ENCODE measurements around the gene GTF2IRD1.
"Not testable (repeated sequence)": the region's sequence is repeated elsewhere in the genome, so short reads cannot be mapped to it uniquely, and the experiment has no call there.

GTF2IRD1 gene

GRCh38 chr7:74453322-74454011 lies at the start of gene GTF2IRD1:
TSS of gene GTF2IRD1 (plus strand) at chr7:74453906. CDS start at chr7:74508081, 54,175 bp downstream.
- Mint-ChIP-seq H3K27me3 (ENCODE audit: low read depth) (peaks cover 18% of the 10 kb centered on the region), H3K27ac (peak within 1 kb of the TSS; percentile 79), H3K36me3 (ENCODE audit: low read depth) (no peaks in the 10 kb centered on the region), H3K9me3 (no peaks in the 10 kb centered on the region), H3K4me1 (ENCODE audit: low read depth) (peaks cover 13% of the 10 kb centered on the region), H3K4me3 (peak within 1 kb of the TSS; percentile 70)

- no peak overlapping the region for H3K27ac Mint-ChIP-seq
- H3K4me3 Mint-ChIP-seq, result no peak overlapping the region
- no peaks in the 10 kb centered on the region for H3K9me3 Mint-ChIP-seq
Measured at GRCh38 chr7:74404388-74404700, 49.4 kb upstream of the GTF2IRD1 start.

GRCh38 chr7:74404741-74405140 lies 49.0 kb upstream of the GTF2IRD1 start:
- Mint-ChIP-seq H3K36me3 (ENCODE audit: low read depth) (no peaks in the 10 kb centered on the region), H3K27ac (no peak overlapping the region), H3K4me3 (no peak overlapping the region), H3K27me3 (ENCODE audit: low read depth) (no peaks in the 10 kb centered on the region), H3K9me3 (no peaks in the 10 kb centered on the region), H3K4me1 (ENCODE audit: low read depth) (no peaks in the 10 kb centered on the region)

More at GRCh38 chr7:74404388-74404700, 49.4 kb upstream of the GTF2IRD1 start:
- no peaks in the 10 kb centered on the region for H3K36me3 Mint-ChIP-seq (ENCODE audit: low read depth)
- no peaks in the 10 kb centered on the region for H3K27me3 Mint-ChIP-seq (ENCODE audit: low read depth)
- H3K4me1 Mint-ChIP-seq (ENCODE audit: low read depth), result no peaks in the 10 kb centered on the region

- H3K27ac Mint-ChIP-seq, result no peak overlapping the region
- no peak overlapping the region for H3K4me3 Mint-ChIP-seq
- no peaks in the 10 kb centered on the region for H3K27me3 Mint-ChIP-seq (ENCODE audit: low read depth)
- H3K9me3 Mint-ChIP-seq, result no peaks in the 10 kb centered on the region
- no peaks in the 10 kb centered on the region for H3K4me1 Mint-ChIP-seq (ENCODE audit: low read depth)
- H3K36me3 Mint-ChIP-seq (ENCODE audit: low read depth), result no peaks in the 10 kb centered on the region
Measured at GRCh38 chr7:74405191-74405898, 48.4 kb upstream of the GTF2IRD1 start.

GRCh38 chr7:74405899-74406512 lies 47.7 kb upstream of the GTF2IRD1 start:
- H3K9me3 Mint-ChIP-seq, result no peaks in the 10 kb centered on the region
- H3K27ac Mint-ChIP-seq, result no peak overlapping the region
- H3K27me3 Mint-ChIP-seq (ENCODE audit: low read depth), result no peaks in the 10 kb centered on the region
- no peak overlapping the region for H3K4me3 Mint-ChIP-seq
- no peaks in the 10 kb centered on the region for H3K4me1 Mint-ChIP-seq (ENCODE audit: low read depth)
- no peaks in the 10 kb centered on the region for H3K36me3 Mint-ChIP-seq (ENCODE audit: low read depth)

- Mint-ChIP-seq H3K36me3 (ENCODE audit: low read depth) (no peaks in the 10 kb centered on the region), H3K4me3 (no peak overlapping the region)
Measured at GRCh38 chr7:74407958-74408357, 45.7 kb upstream of the GTF2IRD1 start.

GRCh38 chr7:74409571-74409970 lies 44.1 kb upstream of the GTF2IRD1 start:
- Mint-ChIP-seq H3K36me3 (ENCODE audit: low read depth) (no peaks in the 10 kb centered on the region), H3K4me1 (ENCODE audit: low read depth) (no peaks in the 10 kb centered on the region), H3K27me3 (ENCODE audit: low read depth) (no peaks in the 10 kb centered on the region), H3K9me3 (no peaks in the 10 kb centered on the region), H3K27ac (no peak overlapping the region), H3K4me3 (no peak overlapping the region)

More at GRCh38 chr7:74407958-74408357, 45.7 kb upstream of the GTF2IRD1 start:
- H3K4me1 Mint-ChIP-seq (ENCODE audit: low read depth), result no peaks in the 10 kb centered on the region
- H3K9me3 Mint-ChIP-seq, result no peaks in the 10 kb centered on the region
- H3K27ac Mint-ChIP-seq, result no peak overlapping the region
- no peaks in the 10 kb centered on the region for H3K27me3 Mint-ChIP-seq (ENCODE audit: low read depth)

GRCh38 chr7:74410772-74411171 lies 42.9 kb upstream of the GTF2IRD1 start:
- no peaks in the 10 kb centered on the region for H3K9me3 Mint-ChIP-seq

GRCh38 chr7:74411571-74411970 lies 42.1 kb upstream of the GTF2IRD1 start:
- not testable (repeated sequence) for H3K27me3 Mint-ChIP-seq (ENCODE audit: low read depth); H3K9me3 Mint-ChIP-seq; H3K27ac Mint-ChIP-seq; H3K4me3 Mint-ChIP-seq; H3K4me1 Mint-ChIP-seq (ENCODE audit: low read depth); H3K36me3 Mint-ChIP-seq (ENCODE audit: low read depth)

More at GRCh38 chr7:74410772-74411171, 42.9 kb upstream of the GTF2IRD1 start:
- Mint-ChIP-seq H3K36me3 (ENCODE audit: low read depth) (no peaks in the 10 kb centered on the region), H3K4me3 (no peak overlapping the region), H3K4me1 (ENCODE audit: low read depth) (no peaks in the 10 kb centered on the region), H3K27ac (no peak overlapping the region), H3K27me3 (ENCODE audit: low read depth) (no peaks in the 10 kb centered on the region)

GRCh38 chr7:74412056-74412455 lies 41.6 kb upstream of the GTF2IRD1 start:
- Mint-ChIP-seq H3K36me3 (ENCODE audit: low read depth) (no peaks in the 10 kb centered on the region), H3K9me3 (no peaks in the 10 kb centered on the region), H3K27ac (no peak overlapping the region), H3K4me3 (no peak overlapping the region), H3K27me3 (ENCODE audit: low read depth) (no peaks in the 10 kb centered on the region), H3K4me1 (ENCODE audit: low read depth) (no peaks in the 10 kb centered on the region)

GRCh38 chr7:74412603-74413002 lies 41.1 kb upstream of the GTF2IRD1 start:
- Mint-ChIP-seq H3K36me3 (ENCODE audit: low read depth) (no peaks in the 10 kb centered on the region), H3K4me1 (ENCODE audit: low read depth) (no peaks in the 10 kb centered on the region), H3K27ac (no peak overlapping the region), H3K9me3 (no peaks in the 10 kb centered on the region), H3K27me3 (ENCODE audit: low read depth) (no peaks in the 10 kb centered on the region), H3K4me3 (no peak overlapping the region)

GRCh38 chr7:74414595-74415333 lies 38.9 kb upstream of the GTF2IRD1 start:
- H3K27ac Mint-ChIP-seq; H3K4me3 Mint-ChIP-seq; H3K27me3 Mint-ChIP-seq (ENCODE audit: low read depth); H3K9me3 Mint-ChIP-seq; H3K4me1 Mint-ChIP-seq (ENCODE audit: low read depth); H3K36me3 Mint-ChIP-seq (ENCODE audit: low read depth): not testable (repeated sequence)

GRCh38 chr7:74417419-74417971 lies 36.2 kb upstream of the GTF2IRD1 start:
- Mint-ChIP-seq H3K27ac (no peak overlapping the region), H3K9me3 (no peaks in the 10 kb centered on the region), H3K27me3 (ENCODE audit: low read depth) (peaks cover 3% of the 10 kb centered on the region), H3K36me3 (ENCODE audit: low read depth) (no peaks in the 10 kb centered on the region), H3K4me3 (no peak overlapping the region), H3K4me1 (ENCODE audit: low read depth) (peaks cover 3% of the 10 kb centered on the region)

- Mint-ChIP-seq H3K4me1 (ENCODE audit: low read depth) (peaks cover 3% of the 10 kb centered on the region), H3K27me3 (ENCODE audit: low read depth) (peaks cover 3% of the 10 kb centered on the region), H3K4me3 (no peak overlapping the region), H3K9me3 (no peaks in the 10 kb centered on the region), H3K36me3 (ENCODE audit: low read depth) (no peaks in the 10 kb centered on the region), H3K27ac (no peak overlapping the region)
Measured at GRCh38 chr7:74418076-74418475, 35.6 kb upstream of the GTF2IRD1 start.

Data from T-helper 1 cell treated with Interleukin-12 subunit alpha and Interleukin-12 subunit beta and Interleukin-4 antibody, amounts not matched to agents 30 μg/mL and 1 μg/mL, for 36 hours (primary cell).